Hepatocyte (in vitro differentiated cells): ENCODE results near the gene GPR25. TPM values are rescaled to one million over a fixed set of nuclear protein-coding genes. Genes with fewer than 3 reads are reported as not detected.

Experiments used
- DNase-seq: peaks from one replicate; pipeline ENCODE4 v3.0.0-alpha.2; 2016; ENCODE audit warnings: low spot score
- H2AFZ ChIP-seq: fragments of 200-600 bp; sonication (generic); 2 replicates; pipeline ENCODE4 v1.6.0; 2016; ENCODE audit warnings: antibody characterized with exemption, mild to moderate bottlenecking
- H3K27ac ChIP-seq: fragments of 200-600 bp; sonication (generic); 2 replicates; pipeline ENCODE4 v1.5.1; 2016; ENCODE audit warnings: mild to moderate bottlenecking
- H3K27me3 ChIP-seq: fragments of 200-600 bp; sonication (generic); 2 replicates; pipeline ENCODE4 v1.6.1; 2016
- H3K36me3 ChIP-seq: fragments of 200-600 bp; sonication (generic); replicated peaks from 2 replicates; pipeline ENCODE4 v1.5.1; 2016; ENCODE audit warnings: low read depth; ENCODE audit not compliant: insufficient read depth
- H3K4me1 ChIP-seq: fragments of 200-600 bp; sonication (generic); 2 replicates; pipeline ENCODE4 v1.5.1; 2016; ENCODE audit warnings: mild to moderate bottlenecking, moderate library complexity; ENCODE audit not compliant: insufficient read depth
- H3K4me2 ChIP-seq: fragments of 200-600 bp; sonication (generic); 2 replicates; pipeline ENCODE4 v1.6.0; 2016
- H3K4me3 ChIP-seq: fragments of 200-600 bp; sonication (generic); 2 replicates; pipeline ENCODE4 v1.5.1; 2016; ENCODE audit warnings: mild to moderate bottlenecking
- H3K79me2 ChIP-seq: fragments of 200-600 bp; sonication (generic); 2 replicates; pipeline ENCODE4 v1.6.0; 2017; ENCODE audit warnings: mild to moderate bottlenecking
- H3K9me2 ChIP-seq: fragments of 200-600 bp; sonication (generic); replicated peaks from 2 replicates; pipeline ENCODE4 v1.6.0; 2017; ENCODE audit warnings: mild to moderate bottlenecking; ENCODE audit not compliant: insufficient read depth
- H3K9me3 ChIP-seq: fragments of 200-600 bp; sonication (generic); 2 replicates; pipeline ENCODE4 v1.5.1; 2016; ENCODE audit warnings: low read depth, mild to moderate bottlenecking
- H4K20me1 ChIP-seq: fragments of 200-600 bp; sonication (generic); 2 replicates; pipeline ENCODE4 v1.6.0; 2016; ENCODE audit warnings: mild to moderate bottlenecking; ENCODE audit not compliant: insufficient read depth, poor library complexity, severe bottlenecking
- EZH2 ChIP-seq: fragments of 200-600 bp; sonication (generic); IDR thresholded peaks from 2 replicates; pipeline ENCODE4 v1.6.1; 2016; ENCODE audit warnings: antibody characterized with exemption, mild to moderate bottlenecking, borderline replicate concordance
- EZH2phosphoT487 ChIP-seq: fragments of 200-600 bp; sonication (generic); IDR thresholded peaks from one replicate; pipeline ENCODE4 v1.6.1; 2018; ENCODE audit warnings: antibody characterized with exemption, mild to moderate bottlenecking, low read depth, moderate library complexity; ENCODE audit not compliant: unreplicated experiment, severe bottlenecking
- WGBS: methylation state at CpG from one replicate; pipeline ENCODE4 v1.1.6; 2016; ENCODE audit warnings: low lambda C conversion rate; ENCODE audit errors: missing lambda C conversion rate; 5-methylcytosine and 5-hydroxymethylcytosine counted together
- polyA plus RNA-seq: library from polyadenylated mRNA; unstranded; fragments of >200 nt; fragmentation: Nextera tagmentation; extraction: Ambion mirVana; gene quantifications from 2 replicates; pipeline ENCODE4 v1.2.1, GENCODE V29; 2016
- total RNA-seq: library from RNA; depleted of rRNA; stranded (reverse); fragments of >200 nt; gene quantifications from 2 replicates; pipeline ENCODE4 v1.2.3, GENCODE V29; 2014
- TF ChIP-seq, protein P1 (sequence below): fragments of 200-600 bp; sonication (generic); IDR thresholded peaks from 2 replicates; pipeline ENCODE4 v1.5.1; 2016; ENCODE audit warnings: antibody characterized with exemption, mild to moderate bottlenecking; ENCODE audit not compliant: poor library complexity

GPR25 gene
- total and polyA plus RNA-seq, 2 experiments from 2014 or later, result not detected

DNA sequence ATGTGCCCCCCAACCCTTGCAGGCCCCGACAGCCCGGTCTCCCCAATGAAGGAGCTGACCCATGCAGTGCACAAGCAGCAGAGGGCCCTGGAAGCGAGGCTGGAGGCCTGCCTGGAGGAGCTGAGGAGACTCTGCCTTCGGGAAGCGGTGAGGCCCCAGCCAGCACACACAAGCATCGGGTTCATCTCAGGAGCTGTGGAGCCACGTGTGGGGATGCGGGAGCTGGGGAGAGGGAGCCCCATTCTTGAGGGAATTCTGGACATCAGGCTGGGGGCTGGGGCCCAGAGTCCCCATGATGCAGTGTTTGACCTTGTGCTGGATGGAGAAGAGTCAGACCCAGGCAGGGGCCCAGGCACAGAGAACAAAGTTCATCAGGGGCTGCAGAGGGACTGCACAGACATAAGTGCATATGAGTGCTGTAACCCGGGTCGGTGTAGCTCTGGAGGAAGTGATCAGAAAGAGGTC, 26.7 kb downstream of the GPR25 start:
- H2AFZ ChIP-seq, result no peak overlapping the region
- no peaks in the 10 kb centered on the region for H3K27me3 ChIP-seq
- peak overlapping the region; percentile 89 for H3K4me2 ChIP-seq
- TF ChIP-seq, protein P1, sequence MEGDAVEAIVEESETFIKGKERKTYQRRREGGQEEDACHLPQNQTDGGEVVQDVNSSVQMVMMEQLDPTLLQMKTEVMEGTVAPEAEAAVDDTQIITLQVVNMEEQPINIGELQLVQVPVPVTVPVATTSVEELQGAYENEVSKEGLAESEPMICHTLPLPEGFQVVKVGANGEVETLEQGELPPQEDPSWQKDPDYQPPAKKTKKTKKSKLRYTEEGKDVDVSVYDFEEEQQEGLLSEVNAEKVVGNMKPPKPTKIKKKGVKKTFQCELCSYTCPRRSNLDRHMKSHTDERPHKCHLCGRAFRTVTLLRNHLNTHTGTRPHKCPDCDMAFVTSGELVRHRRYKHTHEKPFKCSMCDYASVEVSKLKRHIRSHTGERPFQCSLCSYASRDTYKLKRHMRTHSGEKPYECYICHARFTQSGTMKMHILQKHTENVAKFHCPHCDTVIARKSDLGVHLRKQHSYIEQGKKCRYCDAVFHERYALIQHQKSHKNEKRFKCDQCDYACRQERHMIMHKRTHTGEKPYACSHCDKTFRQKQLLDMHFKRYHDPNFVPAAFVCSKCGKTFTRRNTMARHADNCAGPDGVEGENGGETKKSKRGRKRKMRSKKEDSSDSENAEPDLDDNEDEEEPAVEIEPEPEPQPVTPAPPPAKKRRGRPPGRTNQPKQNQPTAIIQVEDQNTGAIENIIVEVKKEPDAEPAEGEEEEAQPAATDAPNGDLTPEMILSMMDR, result no peak
- H3K27ac ChIP-seq, result peak overlapping the region; percentile 100
- no peaks in the 10 kb centered on the region for H3K36me3 ChIP-seq
- no peaks in the 10 kb centered on the region for H3K9me3 ChIP-seq
- no peaks in the 10 kb centered on the region for H3K9me2 ChIP-seq
- no peak for DNase-seq
- H3K4me3 ChIP-seq, result no peak overlapping the region
- H4K20me1 ChIP-seq, result peaks cover 10% of the 10 kb centered on the region
- H3K79me2 ChIP-seq, result peaks cover 37% of the 10 kb centered on the region
- 95% methylated on average over 10 of the region's 10 CpGs for WGBS
- H3K4me1 ChIP-seq, result peaks cover 28% of the 10 kb centered on the region

- DNase-seq, result no peak
- TF ChIP-seq EZH2, result no peak
- TF ChIP-seq, protein P1, result no peak
- TF ChIP-seq EZH2phosphoT487, result no peak
- peaks cover 29% of the 10 kb centered on the region for H3K4me1 ChIP-seq
- 98% methylated on average over 16 of the region's 16 CpGs for WGBS
- H3K79me2 ChIP-seq, result peaks cover 30% of the 10 kb centered on the region
- H3K9me2 ChIP-seq, result no peaks in the 10 kb centered on the region
- H3K4me2 ChIP-seq, result no peak overlapping the region
- peaks cover 10% of the 10 kb centered on the region for H4K20me1 ChIP-seq
- H3K27ac ChIP-seq, result peak overlapping the region; percentile 23
- no peaks in the 10 kb centered on the region for H3K27me3 ChIP-seq
- no peak overlapping the region for H3K4me3 ChIP-seq
- no peak overlapping the region for H2AFZ ChIP-seq
- H3K9me3 ChIP-seq, result no peaks in the 10 kb centered on the region
- H3K36me3 ChIP-seq, result no peaks in the 10 kb centered on the region
Measured at GRCh38 chr1:200899954-200900867, 27.4 kb downstream of the GPR25 start.

DNA sequence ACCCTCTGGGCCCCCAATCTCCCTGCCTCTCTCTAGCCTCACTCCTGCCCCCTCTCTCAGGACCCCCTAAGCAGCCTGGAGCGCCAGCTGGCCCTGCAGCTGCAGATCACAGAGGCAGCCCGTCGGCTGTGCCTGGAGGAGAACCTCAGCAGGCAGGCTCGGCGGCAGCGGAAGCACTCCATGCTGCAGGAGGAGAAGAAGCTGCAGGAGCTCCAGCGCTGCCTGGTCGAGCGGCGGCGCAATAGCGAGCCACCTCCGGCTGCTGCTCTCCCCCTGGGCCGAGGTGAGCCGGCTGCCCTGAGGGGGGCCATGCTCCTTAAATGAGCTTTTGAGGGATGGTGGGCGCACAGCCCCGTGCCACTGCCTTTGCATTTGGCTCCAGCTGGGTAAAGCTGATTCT, 28.1 kb downstream of the GPR25 start:
- Histone ChIP-seq H3K9me3 (no peaks in the 10 kb centered on the region), H3K27me3 (no peaks in the 10 kb centered on the region), H3K36me3 (no peaks in the 10 kb centered on the region), H3K9me2 (no peaks in the 10 kb centered on the region), H2AFZ (no peak overlapping the region), H3K79me2 (peaks cover 24% of the 10 kb centered on the region), H4K20me1 (peaks cover 10% of the 10 kb centered on the region), H3K4me3 (no peak overlapping the region), H3K27ac (no peak overlapping the region), H3K4me1 (peaks cover 33% of the 10 kb centered on the region), H3K4me2 (no peak overlapping the region)
- WGBS, result 95% methylated on average over 17 of the region's 17 CpGs
- TF ChIP-seq EZH2phosphoT487 (no peak), EZH2 (no peak)
- TF ChIP-seq, protein P1, result no peak
- no peak for DNase-seq
